Ovary (tissue), 9 donors: Measurements from ENCODE around the gene ZSCAN25. TPM values are rescaled to one million over a fixed set of nuclear protein-coding genes. Genes with fewer than 3 reads are reported as not detected.

Experiments used
- DNase-seq, 5 donors: peaks; one replicate each; pipeline ENCODE4 v3.0.0-alpha.2; 2019 to 2020
- H3K27ac ChIP-seq, 2 donors: fragments of 200-600 bp; one replicate each; pipeline versions ENCODE4 v1.5.1 to v1.8.0; 2019 to 2022
- H3K27me3 ChIP-seq: fragments of 200-600 bp; one replicate; pipeline ENCODE4 v1.8.0; 2022
- H3K36me3 ChIP-seq: fragments of 200-600 bp; sonication (generic); one replicate; pipeline ENCODE4 v1.5.1; 2019
- H3K4me1 ChIP-seq: one replicate; pipeline ENCODE4 v1.8.1; 2013; ENCODE audit warnings: mild to moderate bottlenecking, moderate library complexity; ENCODE audit not compliant: insufficient read depth
- H3K4me3 ChIP-seq: fragments of 200-600 bp; sonication (generic); one replicate; pipeline ENCODE4 v1.5.1; 2017
- H3K9me3 ChIP-seq, 2 donors: fragments of 200-600 bp in 1 of 2; sonication (generic) in 1 of 2; one replicate each; pipeline versions ENCODE4 v1.5.1 to v1.8.1; 2013 to 2019; ENCODE audit warnings: mild to moderate bottlenecking in 1 of 2, moderate library complexity in 1 of 2
- CTCF ChIP-seq, 3 donors: fragments of 450-650 bp in 2 of 3; fragments of 200-600 bp in 1 of 3; IDR thresholded peaks; one replicate each; pipeline versions ENCODE4 v1.5.1 to v1.8.0; 2016 to 2022; ENCODE audit warnings: antibody characterized with exemption in 3 of 3, mild to moderate bottlenecking in 1 of 3
- EP300 ChIP-seq: sonication (generic); formaldehyde crosslinking; IDR thresholded peaks from one replicate; pipeline ENCODE4 v1.6.1; 2017; ENCODE audit warnings: antibody characterized with exemption
- POLR2A ChIP-seq: fragments of 450-650 bp; IDR thresholded peaks from one replicate; pipeline ENCODE4 v1.6.1; 2017; ENCODE audit warnings: antibody characterized with exemption, mild to moderate bottlenecking, moderate library complexity
- WGBS, 3 donors: extraction: QIAGEN DNeasy Blood & Tissue Kit in 1 of 3; methylation state at CpG; one replicate each; pipeline versions ENCODE4 v1.1.5 to v1.1.7; 2013 to 2017; 5-methylcytosine and 5-hydroxymethylcytosine counted together
- intact Hi-C, 4 donors: fragments of 100-400 bp; cut with DNase I; formaldehyde crosslinking; loops; one replicate each; pipeline versions ENCODE4 v1.11.0 to v1.15.1; 2022 to 2023
- polyA plus RNA-seq, 2 donors: library from polyadenylated mRNA; stranded (reverse); fragments of 200-250 nt in 1 of 2; fragments of 350-450 nt in 1 of 2; fragmentation: Illumina TruSeq in 1 of 2; extraction: RNeasy Lipid Tissue Mini Kit (QIAGEN cat#74804) in 1 of 2; gene quantifications; one replicate each; pipeline ENCODE4 v1.2.3, GENCODE V29; 2013 to 2014
- total RNA-seq, 7 donors: library from RNA; depleted of rRNA in 2 of 7; stranded (reverse); fragments of >200 nt in 2 of 7; fragmentation: NEBNext Ultra II Directional in 3 of 7; extraction: Animal tissue kit (Norgen Biotek cat#: 25700) in 3 of 7; gene quantifications; one replicate each; pipeline versions ENCODE4 v1.1.0 to v1.2.4, GENCODE V29; 2016 to 2023
- donor health status: DM: no; HTN: no; CAD: no; lungs with moderate emphysema.
- donor health status: DM: no; HTN: no; CAD: no.
- donor health status: Bipolar disorder and iron deficiency.
- donor health status: DM: yes; HTN: yes; CAD: no.
- donor health status: DM: no; HTN: no; CAD: no.
- donor health status: DM: yes; HTN: yes; CAD: no.

Gene ZSCAN25
- total and polyA plus RNA-seq, 9 donors: 9.8 to 21.1 (median 17.3) TPM

- intact Hi-C loops: no loop called here
- no peaks in the 10 kb centered on the region for H3K27me3 ChIP-seq
- no peaks in the 10 kb centered on the region for H3K4me1 ChIP-seq
- no peak overlapping the region for H3K4me3 ChIP-seq
- no peak for DNase-seq
- WGBS, 3 donors: 84 to 87% (median 87%) methylated on average over 3 of the region's 3 CpGs
- H3K36me3 ChIP-seq: no peaks in the 10 kb centered on the region
- H3K27ac ChIP-seq: no peak overlapping the region
- TF ChIP-seq EP300 (no peak), POLR2A (no peak), CTCF (IDR thresholded peaks at IDR 0.05) (no peak)
- no peaks in the 10 kb centered on the region for H3K9me3 ChIP-seq
Measured at GRCh38 chr7:99669782-99670181, 53.0 kb downstream of the ZSCAN25 start.

GRCh38 chr7:99672573-99672972 lies 55.8 kb downstream of the ZSCAN25 start:
- Histone ChIP-seq H3K36me3 (no peaks in the 10 kb centered on the region), H3K4me3 (no peak overlapping the region), H3K9me3 (no peaks in the 10 kb centered on the region), H3K27me3 (no peaks in the 10 kb centered on the region), H3K4me1 (no peaks in the 10 kb centered on the region), H3K27ac (no peak overlapping the region)
- DNase-seq: no peak
- intact Hi-C loops: no loop called here
- 90 to 92% (median 91%) methylated on average over 7 of the region's 7 CpGs for WGBS, 3 donors
- no peak for TF ChIP-seq CTCF (IDR thresholded peaks at IDR 0.05)
- no peak for TF ChIP-seq POLR2A
- TF ChIP-seq EP300: no peak

- no peaks in the 10 kb centered on the region for H3K9me3 ChIP-seq
- no peak overlapping the region for H3K4me3 ChIP-seq
- WGBS, 3 donors: 50 to 52% (median 51%) methylated on average over 2 of the region's 2 CpGs
- no peaks in the 10 kb centered on the region for H3K36me3 ChIP-seq
- TF ChIP-seq POLR2A (no peak), EP300 (no peak), CTCF (IDR thresholded peaks at IDR 0.05) (no peak)
- DNase-seq: no peak
- intact Hi-C loops: no loop called here
- no peaks in the 10 kb centered on the region for H3K4me1 ChIP-seq
- H3K27ac ChIP-seq: no peak overlapping the region
- no peaks in the 10 kb centered on the region for H3K27me3 ChIP-seq
Measured at GRCh38 chr7:99674995-99675742, 58.4 kb downstream of the ZSCAN25 start.

- Histone ChIP-seq H3K4me3 (no peak overlapping the region), H3K27ac (no peak overlapping the region), H3K9me3 (no peaks in the 10 kb centered on the region), H3K36me3 (no peaks in the 10 kb centered on the region), H3K27me3 (no peaks in the 10 kb centered on the region), H3K4me1 (no peaks in the 10 kb centered on the region)
- intact Hi-C loops: no loop called here
- WGBS, 3 donors: 74 to 80% (median 79%) methylated on average over 4 of the region's 4 CpGs
- TF ChIP-seq CTCF (IDR thresholded peaks at IDR 0.05) (no peak), EP300 (no peak), POLR2A (no peak)
- DNase-seq: no peak
Measured at GRCh38 chr7:99677013-99677647, 60.4 kb downstream of the ZSCAN25 start.
